HTR-8/SVneo (cell line): ENCODE measurements around the gene DAGLA.

Experiments
- DNase-seq: peaks from one replicate; pipeline ENCODE4 v3.0.0; 2011; ENCODE audit warnings: low spot score, mixed read lengths; ENCODE audit not compliant: insufficient read length
- FAIRE-seq: peaks from 2 replicates; lab custom pipeline; 2011; peaks lifted over from hg19 to GRCh38; lab: Jason Lieb, UNC

DAGLA gene

GRCh38 chr11:61739966-61740365 is 59.8 kb downstream of the DAGLA start:
- FAIRE-seq: no peak
- no peak for DNase-seq

- DNase-seq (no peak), FAIRE-seq (no peak)
These were observed 62.2 kb downstream of the DAGLA start for GRCh38 chr11:61742391-61742790.

GRCh38 chr11:61743486-61744095 is 63.4 kb downstream of the DAGLA start:
- FAIRE-seq (no peak), DNase-seq (no peak)

GRCh38 chr11:61744181-61744580 is 64.0 kb downstream of the DAGLA start:
- FAIRE-seq (no peak), DNase-seq (no peak)

- FAIRE-seq (no peak), DNase-seq (no peak)
These were observed 64.5 kb downstream of the DAGLA start for GRCh38 chr11:61744609-61745156.

GRCh38 chr11:61745781-61746441 is 65.7 kb downstream of the DAGLA start:
- no peak for FAIRE-seq
- DNase-seq: no peak

- FAIRE-seq: no peak
- DNase-seq: no peak
These were observed 66.4 kb downstream of the DAGLA start for GRCh38 chr11:61746442-61747191.

- FAIRE-seq (no peak), DNase-seq (peak; percentile 73)
These were observed 67.2 kb downstream of the DAGLA start for GRCh38 chr11:61747192-61747966.

GRCh38 chr11:61747967-61748285 is 67.7 kb downstream of the DAGLA start:
- no peak for DNase-seq
- FAIRE-seq: no peak

- FAIRE-seq: no peak
These were observed 69.5 kb downstream of the DAGLA start for GRCh38 chr11:61749591-61750217.

GRCh38 chr11:61750631-61751273 is 70.6 kb downstream of the DAGLA start:
- no peak for FAIRE-seq
- DNase-seq: no peak

More at GRCh38 chr11:61749591-61750217, 69.5 kb downstream of the DAGLA start:
- DNase-seq: no peak

GRCh38 chr11:61751384-61751783 is 71.2 kb downstream of the DAGLA start:
- no peak for FAIRE-seq

GRCh38 chr11:61752117-61752924 is 72.1 kb downstream of the DAGLA start, which contains the start of gene MYRF:
Gene MYRF (plus strand): TSS chr11:61752636. CDS start chr11:61752745, 109 bp downstream.
- FAIRE-seq: no peak
- DNase-seq: peak; percentile 67

More at GRCh38 chr11:61751384-61751783, 71.2 kb downstream of the DAGLA start:
- no peak for DNase-seq

- DNase-seq (no peak), FAIRE-seq (no peak)
These were observed 72.8 kb downstream of the DAGLA start for GRCh38 chr11:61752925-61753521.

- DNase-seq (no peak), FAIRE-seq (no peak)
These were observed 73.5 kb downstream of the DAGLA start for GRCh38 chr11:61753672-61754071.

GRCh38 chr11:61754534-61755482 is 74.6 kb downstream of the DAGLA start:
- no peak for FAIRE-seq
- no peak for DNase-seq

- no peak for DNase-seq
- FAIRE-seq: no peak
These were observed 75.9 kb downstream of the DAGLA start for GRCh38 chr11:61756147-61756451.
